Measurements from ENCODE around the gene ISX.
A peak's percentile ranks its signal among the peaks of the same experiment; 100 is the strongest.

ISX gene

DNA sequence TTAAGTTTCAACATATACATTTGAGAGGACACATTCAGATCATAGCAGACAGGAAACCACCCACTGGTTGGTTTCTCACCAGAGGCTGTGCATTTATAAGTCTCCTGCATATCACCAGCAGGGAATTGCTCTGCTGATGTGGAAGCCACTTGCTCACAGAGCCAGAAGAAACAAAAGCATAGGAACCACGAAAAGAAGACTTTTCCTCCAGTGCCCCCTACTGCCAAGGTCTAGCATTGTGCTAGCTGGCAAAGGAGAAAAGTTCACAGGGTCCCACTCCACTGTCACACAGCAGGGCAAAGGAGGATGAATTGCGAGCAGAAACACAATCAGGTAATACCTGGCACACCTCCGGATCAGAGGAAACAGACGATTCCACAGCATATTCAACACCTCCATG, 28.9 kb upstream of the ISX start:
- no peak for DNase-seq

DNA sequence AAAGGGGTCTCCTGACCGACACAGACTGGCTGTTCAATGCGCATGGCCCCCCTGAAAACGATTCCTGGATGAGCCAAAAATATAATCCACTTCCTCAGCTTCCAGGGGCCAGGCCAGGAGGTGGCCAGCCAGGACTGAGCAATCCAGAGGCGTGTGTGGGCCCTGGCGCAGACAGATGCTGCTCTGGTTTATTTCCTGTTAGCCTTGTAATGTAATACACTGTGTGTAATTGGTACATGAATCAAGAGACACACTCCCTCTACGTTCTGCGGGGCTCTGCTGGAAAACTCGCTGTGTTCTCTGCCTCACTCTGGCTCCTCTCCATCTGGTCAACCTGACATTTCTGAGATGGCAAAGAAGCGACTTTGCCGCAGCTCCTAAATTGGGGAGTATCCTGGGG, 26.3 kb upstream of the ISX start:
- peak overlapping the region; percentile 82 for H3K27ac Mint-ChIP-seq
- H3K27me3 Mint-ChIP-seq (ENCODE audit: low read depth, poor library complexity): peaks cover 54% of the 10 kb centered on the region
- H3K4me3 Mint-ChIP-seq: no peak overlapping the region
- DNase-seq: no peak
- TF ChIP-seq, protein P1, sequence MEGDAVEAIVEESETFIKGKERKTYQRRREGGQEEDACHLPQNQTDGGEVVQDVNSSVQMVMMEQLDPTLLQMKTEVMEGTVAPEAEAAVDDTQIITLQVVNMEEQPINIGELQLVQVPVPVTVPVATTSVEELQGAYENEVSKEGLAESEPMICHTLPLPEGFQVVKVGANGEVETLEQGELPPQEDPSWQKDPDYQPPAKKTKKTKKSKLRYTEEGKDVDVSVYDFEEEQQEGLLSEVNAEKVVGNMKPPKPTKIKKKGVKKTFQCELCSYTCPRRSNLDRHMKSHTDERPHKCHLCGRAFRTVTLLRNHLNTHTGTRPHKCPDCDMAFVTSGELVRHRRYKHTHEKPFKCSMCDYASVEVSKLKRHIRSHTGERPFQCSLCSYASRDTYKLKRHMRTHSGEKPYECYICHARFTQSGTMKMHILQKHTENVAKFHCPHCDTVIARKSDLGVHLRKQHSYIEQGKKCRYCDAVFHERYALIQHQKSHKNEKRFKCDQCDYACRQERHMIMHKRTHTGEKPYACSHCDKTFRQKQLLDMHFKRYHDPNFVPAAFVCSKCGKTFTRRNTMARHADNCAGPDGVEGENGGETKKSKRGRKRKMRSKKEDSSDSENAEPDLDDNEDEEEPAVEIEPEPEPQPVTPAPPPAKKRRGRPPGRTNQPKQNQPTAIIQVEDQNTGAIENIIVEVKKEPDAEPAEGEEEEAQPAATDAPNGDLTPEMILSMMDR (IDR thresholded peaks at IDR 0.05): no peak
- peaks cover 2% of the 10 kb centered on the region for H3K9me3 Mint-ChIP-seq
- H3K36me3 Mint-ChIP-seq (ENCODE audit: low read depth): no peaks in the 10 kb centered on the region
- H3K4me1 Mint-ChIP-seq: peaks cover 14% of the 10 kb centered on the region

More for the DNA sequence above, 28.9 kb upstream of the ISX start:
- Mint-ChIP-seq H3K9me3 (peaks cover 4% of the 10 kb centered on the region), H3K4me1 (peaks cover 14% of the 10 kb centered on the region), H3K27ac (no peak overlapping the region), H3K4me3 (no peak overlapping the region), H3K27me3 (ENCODE audit: low read depth, poor library complexity) (peaks cover 47% of the 10 kb centered on the region), H3K36me3 (ENCODE audit: low read depth) (no peaks in the 10 kb centered on the region)
- TF ChIP-seq, protein P1 (IDR thresholded peaks at IDR 0.05): peak; percentile 24

DNA sequence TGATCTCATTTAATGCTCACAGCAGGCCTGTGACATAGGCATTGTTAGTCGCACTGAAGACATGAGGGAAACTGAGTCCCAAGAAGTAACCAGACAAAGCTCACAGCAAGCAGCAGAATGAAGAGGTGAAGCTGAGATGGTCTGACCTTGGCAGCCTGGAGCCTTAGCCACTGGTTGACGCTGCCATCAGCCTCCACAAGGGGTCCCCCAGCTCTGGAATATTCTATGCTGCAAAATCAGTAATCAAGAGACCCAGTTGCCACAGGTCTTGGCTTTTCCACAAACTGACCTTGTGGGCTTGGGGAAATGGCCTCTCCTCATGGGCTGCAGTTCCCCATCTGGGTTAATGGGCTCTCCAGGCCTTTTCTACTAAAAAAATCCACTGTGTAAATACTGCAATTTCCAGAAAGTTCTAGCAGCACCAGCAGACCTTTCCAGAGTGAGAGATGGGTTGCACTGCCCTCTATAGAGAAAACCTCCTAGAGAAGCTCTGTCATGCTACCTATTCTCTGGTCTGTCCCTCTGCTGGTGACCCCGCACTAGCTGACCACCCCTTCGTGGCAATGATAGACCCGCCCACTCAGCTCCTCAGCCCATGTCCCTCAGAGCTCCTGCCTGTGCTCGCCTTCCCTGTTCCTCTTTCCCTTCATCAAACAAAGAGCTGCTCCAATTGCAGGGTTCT, 22.6 kb upstream of the ISX start:
- Mint-ChIP-seq H3K27me3 (ENCODE audit: low read depth, poor library complexity) (peaks cover 60% of the 10 kb centered on the region), H3K27ac (no peak overlapping the region), H3K4me1 (peaks cover 14% of the 10 kb centered on the region), H3K36me3 (ENCODE audit: low read depth) (no peaks in the 10 kb centered on the region), H3K9me3 (no peaks in the 10 kb centered on the region), H3K4me3 (no peak overlapping the region)
- DNase-seq: no peak
- TF ChIP-seq, protein P1 (IDR thresholded peaks at IDR 0.05): no peak

DNA sequence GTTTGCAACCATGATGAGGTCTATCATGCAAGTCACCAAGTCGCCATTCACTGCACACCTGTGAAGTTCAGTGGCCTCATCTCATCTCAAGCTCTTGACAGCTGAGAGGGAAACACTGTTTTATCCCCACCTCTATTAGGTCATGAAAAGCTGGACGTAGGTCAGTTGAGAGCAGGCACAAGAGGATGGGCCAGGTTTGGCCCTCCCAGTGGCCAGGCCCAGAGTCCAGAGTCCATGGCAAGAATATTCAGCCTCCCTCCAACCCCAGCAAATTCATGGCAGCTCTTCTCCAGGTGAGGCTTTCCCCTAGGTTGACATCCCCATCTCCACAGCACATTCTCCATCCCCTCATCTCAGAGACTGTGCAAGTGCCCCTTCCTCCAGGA, 22.0 kb upstream of the ISX start:
- DNase-seq: no peak
- TF ChIP-seq, protein P1 (IDR thresholded peaks at IDR 0.05): no peak
- H3K4me3 Mint-ChIP-seq: no peak overlapping the region
- no peak overlapping the region for H3K27ac Mint-ChIP-seq
- H3K27me3 Mint-ChIP-seq (ENCODE audit: low read depth, poor library complexity): peaks cover 60% of the 10 kb centered on the region
- H3K4me1 Mint-ChIP-seq: peaks cover 14% of the 10 kb centered on the region
- no peaks in the 10 kb centered on the region for H3K36me3 Mint-ChIP-seq (ENCODE audit: low read depth)
- H3K9me3 Mint-ChIP-seq: no peaks in the 10 kb centered on the region

DNA sequence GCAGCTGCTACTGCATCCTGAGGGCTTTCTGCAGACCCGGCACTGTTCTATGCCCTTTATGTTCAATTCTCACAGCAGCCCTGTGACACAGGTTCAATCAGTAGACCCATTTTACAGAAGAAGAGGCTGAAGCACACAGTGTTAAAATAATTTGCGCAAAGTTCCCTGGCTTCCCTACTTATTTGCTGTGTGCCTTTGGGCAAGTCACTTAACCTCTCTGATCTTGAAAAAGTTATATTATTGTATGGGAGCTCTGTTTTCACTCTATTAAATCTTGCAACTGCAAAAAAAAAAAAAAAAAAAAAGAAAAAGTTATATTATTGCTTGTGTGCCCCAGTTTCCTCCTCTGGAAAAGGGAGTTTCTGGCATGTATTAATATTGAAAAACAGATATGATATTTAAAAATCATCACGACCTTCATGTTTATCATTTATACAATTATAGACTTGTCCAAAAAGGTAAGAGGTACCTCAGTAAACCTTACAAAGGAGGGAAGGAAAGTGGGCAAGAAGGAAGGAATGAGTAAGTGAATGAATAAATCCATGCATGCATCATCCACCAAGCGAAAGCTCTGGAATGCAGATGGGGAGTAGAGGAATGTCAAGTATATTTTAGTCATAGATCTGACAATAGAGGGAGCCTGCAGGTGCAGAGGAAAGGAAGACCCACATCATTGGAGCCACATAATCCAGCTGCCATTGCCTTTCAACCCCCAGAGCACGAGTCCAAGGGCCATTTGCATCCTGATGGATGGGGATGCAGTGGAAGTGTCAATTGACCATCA, 21.2 kb upstream of the ISX start:
- TF ChIP-seq, protein P1 (IDR thresholded peaks at IDR 0.05): no peak
- no peak overlapping the region for H3K4me3 Mint-ChIP-seq
- DNase-seq: no peak

More for the DNA sequence above, 21.2 kb upstream of the ISX start:
- Mint-ChIP-seq H3K36me3 (ENCODE audit: low read depth) (no peaks in the 10 kb centered on the region), H3K27ac (no peak overlapping the region), H3K4me1 (peaks cover 9% of the 10 kb centered on the region), H3K9me3 (no peaks in the 10 kb centered on the region), H3K27me3 (ENCODE audit: low read depth, poor library complexity) (peaks cover 57% of the 10 kb centered on the region)

Data from nephron progenitor cell (in vitro differentiated cells).